ENCODE data around the gene TFB1M.
"Not testable (repeated sequence)": the region's sequence is repeated elsewhere in the genome, so short reads cannot be mapped to it uniquely, and the experiment has no call there.

Gene TFB1M

GRCh38 chr6:155329460-155330132 lies 15.3 kb upstream of the TFB1M start:
- DNase-seq (ENCODE audit: low spot score) = no peak

- no peak for DNase-seq (ENCODE audit: low spot score)
Measured at GRCh38 chr6:155328539-155329459, 14.5 kb upstream of the TFB1M start.

DNA sequence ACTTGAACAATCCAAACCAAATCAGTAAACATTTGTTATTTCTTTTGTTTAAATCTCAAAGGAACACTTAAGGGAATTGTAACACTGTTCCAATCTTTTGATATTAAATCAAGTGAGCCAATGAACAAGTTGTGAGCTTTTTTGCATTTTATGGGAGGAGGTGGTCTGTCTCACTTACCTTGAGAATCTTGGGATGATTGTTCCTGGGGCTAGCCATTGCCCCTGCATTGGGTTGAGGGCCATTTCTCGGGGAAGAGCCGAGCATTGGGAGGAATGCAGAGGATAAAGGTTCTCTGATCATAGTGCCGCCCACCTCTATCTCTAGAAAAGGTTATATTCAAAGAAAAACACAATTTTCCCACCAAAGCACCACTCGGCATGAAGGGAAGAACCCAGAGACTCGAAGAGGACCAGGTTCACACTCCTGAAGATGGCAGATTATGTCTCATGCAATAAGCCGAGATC lies 13.8 kb upstream of the TFB1M start:
- DNase-seq (ENCODE audit: low spot score) = no peak

DNA sequence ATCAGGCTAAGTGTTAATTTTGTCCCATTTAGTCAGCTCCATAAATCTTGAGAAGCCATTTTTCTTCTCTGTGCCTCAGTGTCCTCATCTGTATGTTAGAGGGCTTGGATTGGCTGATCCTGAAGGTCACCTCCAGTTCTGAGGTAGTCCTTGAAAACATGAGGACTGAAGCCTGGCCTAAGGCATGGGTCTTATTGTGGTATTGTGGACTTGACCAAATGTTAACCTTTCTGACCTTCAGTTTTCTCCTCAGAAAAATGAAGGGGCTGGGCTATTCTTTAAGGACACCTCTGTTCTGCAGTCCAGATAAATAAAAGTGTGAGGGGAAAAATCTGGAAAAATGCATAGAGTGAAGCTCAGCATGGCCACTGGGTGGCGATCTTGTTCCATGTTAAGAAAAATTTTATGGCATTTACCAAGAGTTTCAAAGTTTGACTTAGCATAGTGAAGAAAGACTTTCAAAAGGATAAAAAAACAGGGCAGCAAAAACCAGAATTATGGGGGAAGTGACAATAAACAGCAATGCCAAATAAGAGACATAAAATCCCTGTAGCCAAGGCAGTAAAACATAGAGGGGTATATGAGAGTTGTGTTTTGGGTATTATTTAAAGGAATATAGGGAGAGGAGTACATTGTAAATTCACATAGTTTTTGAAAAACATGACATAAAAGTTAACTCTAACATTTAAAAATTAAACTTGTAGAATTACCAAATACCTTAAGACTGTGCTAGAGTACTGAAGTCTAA lies 13.2 kb upstream of the TFB1M start:
- peak; percentile 64 for DNase-seq (ENCODE audit: low spot score)

DNA sequence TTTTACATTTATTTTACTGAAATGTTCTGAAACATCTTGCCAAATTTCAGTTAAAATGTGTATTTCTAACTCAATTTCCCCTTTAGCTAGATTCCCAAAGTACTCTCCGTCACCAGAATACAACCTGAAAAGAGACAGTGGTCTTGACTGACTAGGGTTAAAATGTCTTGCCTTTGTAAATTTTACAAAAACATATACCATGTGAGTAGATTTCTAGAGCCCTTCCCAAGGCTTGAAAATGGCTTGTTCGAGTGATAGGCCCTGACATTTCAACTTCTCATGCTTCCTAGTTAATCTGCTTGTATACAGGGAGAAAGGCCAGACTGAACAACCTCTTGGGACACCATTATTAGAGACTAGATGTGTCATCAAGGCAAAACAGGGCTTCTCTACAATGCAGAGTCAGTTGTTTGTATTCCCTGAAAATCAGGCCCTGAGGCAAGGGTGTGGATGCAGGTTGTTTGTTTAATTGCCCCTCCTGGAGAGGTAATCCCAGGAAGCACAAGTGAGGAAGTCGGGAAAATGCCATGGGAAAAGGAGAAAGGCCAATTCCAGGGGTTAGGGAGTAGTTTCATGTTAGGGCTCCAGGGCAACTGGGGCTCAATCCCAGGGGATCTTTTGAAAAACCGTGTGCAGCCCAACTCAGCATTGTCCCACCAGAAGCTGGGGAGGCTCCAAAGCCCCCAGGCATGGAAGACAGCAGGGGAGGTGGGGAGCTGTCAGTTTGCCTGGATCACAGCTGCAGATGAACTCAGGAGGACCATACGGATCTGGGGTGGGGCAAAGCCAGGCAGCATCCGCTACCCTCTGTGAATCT lies 11.6 kb upstream of the TFB1M start:
- DNase-seq (ENCODE audit: low spot score) = no peak

DNA sequence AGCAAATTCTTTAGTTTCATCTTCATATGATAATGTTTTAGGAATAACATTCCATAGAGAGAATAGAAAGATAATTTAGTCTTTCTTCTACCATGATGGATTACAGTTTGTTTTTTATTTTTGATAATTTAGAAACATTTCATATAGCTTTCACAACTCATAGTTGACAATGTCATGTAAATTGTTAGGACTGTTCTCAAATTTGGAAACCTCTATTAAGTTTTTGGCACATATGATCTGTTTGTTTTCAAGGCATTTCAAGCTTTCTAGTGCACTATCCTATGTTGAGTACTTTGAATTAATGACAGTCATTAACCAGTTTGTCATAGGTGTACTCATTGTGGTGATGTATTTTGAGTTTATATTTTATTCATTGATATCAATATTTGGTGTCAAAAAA lies 10.7 kb upstream of the TFB1M start:
- no peak for DNase-seq (ENCODE audit: low spot score)

GRCh38 chr6:155324172-155324571 lies 9.9 kb upstream of the TFB1M start:
- DNase-seq (ENCODE audit: low spot score) = no peak

GRCh38 chr6:155319902-155320301 lies 5.6 kb upstream of the TFB1M start:
- no peak for DNase-seq (ENCODE audit: low spot score)

GRCh38 chr6:155317186-155317585 lies 2.9 kb upstream of the TFB1M start:
- no peak for DNase-seq (ENCODE audit: low spot score)

GRCh38 chr6:155316419-155316818 lies 2.1 kb upstream of the TFB1M start:
- DNase-seq (ENCODE audit: low spot score) = no peak

GRCh38 chr6:155315516-155315871 lies 1.2 kb upstream of the TFB1M start:
- DNase-seq (ENCODE audit: low spot score) = no peak

DNA sequence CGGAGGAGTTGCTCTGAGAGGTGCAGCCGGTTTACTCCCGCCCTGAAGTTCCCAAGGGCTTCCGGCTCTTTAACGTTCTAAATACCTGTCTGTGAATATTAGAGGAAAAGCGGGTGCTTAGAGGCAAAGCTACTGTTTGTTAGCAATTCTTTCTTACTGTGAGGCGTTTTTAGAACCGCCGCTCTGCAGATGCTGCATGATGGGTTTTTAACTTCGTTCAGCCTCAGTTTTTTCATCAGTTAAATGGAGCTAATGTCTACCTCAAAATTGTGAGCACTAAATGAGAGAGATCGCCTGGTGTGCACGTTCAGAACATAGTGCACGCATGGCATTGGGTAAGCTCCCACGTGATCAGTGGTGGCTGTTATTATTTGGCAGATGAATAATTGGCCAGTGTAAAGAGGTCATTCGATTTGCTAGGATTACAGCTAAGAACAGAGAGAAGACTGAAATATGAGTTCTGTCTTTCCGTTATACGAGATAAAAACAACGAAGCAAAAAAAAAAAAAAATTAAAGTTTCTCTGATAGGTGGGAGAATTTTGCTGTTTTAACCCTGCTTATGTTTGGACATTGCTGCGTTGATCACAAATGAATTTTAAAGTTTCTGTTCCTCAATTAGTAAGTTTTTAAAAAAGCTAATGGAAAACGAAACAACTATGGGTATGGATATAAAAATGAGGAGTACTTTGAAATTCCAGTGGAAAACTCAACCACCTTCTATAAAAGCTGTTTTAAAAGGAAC lies 660 bp upstream of the TFB1M start:
- peak; percentile 60 for DNase-seq (ENCODE audit: low spot score)

DNA sequence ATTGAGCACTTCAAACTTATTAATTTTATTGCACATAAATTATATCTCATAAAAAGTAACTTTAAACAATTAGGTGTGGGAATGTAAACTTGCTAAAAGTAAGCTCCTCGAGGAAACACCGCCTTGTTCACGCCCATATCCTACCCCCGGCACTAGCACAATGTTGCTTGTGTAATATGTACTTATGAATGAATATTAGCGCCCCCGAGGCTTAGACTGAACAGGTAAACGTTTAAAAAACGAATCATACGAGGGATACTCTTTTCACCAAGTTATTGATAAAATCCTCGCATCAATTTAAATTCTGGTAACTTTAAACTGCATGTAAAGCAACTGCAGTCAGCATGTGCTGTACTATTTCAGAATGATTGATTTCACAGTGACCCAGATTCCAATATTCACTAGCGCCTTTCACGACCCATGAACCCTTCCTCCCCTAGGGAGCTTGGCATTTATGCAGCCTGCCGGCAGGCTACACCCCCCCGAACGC lies 637 bp downstream of the TFB1M start:
- DNase-seq (ENCODE audit: low spot score) = peak; percentile 8

- DNase-seq (ENCODE audit: low spot score) = not testable (repeated sequence)
Measured at GRCh38 chr6:155312950-155313349, 1.3 kb downstream of the TFB1M start.

GRCh38 chr6:155311583-155311982 lies 2.7 kb downstream of the TFB1M start:
- no peak for DNase-seq (ENCODE audit: low spot score)

- DNase-seq (ENCODE audit: low spot score) = no peak
Measured at GRCh38 chr6:155311086-155311485, 3.2 kb downstream of the TFB1M start.

- no peak for DNase-seq (ENCODE audit: low spot score)
Measured at GRCh38 chr6:155310596-155310995, 3.7 kb downstream of the TFB1M start.

- DNase-seq (ENCODE audit: low spot score) = no peak
Measured at GRCh38 chr6:155309150-155309549, 5.1 kb downstream of the TFB1M start.

DNA sequence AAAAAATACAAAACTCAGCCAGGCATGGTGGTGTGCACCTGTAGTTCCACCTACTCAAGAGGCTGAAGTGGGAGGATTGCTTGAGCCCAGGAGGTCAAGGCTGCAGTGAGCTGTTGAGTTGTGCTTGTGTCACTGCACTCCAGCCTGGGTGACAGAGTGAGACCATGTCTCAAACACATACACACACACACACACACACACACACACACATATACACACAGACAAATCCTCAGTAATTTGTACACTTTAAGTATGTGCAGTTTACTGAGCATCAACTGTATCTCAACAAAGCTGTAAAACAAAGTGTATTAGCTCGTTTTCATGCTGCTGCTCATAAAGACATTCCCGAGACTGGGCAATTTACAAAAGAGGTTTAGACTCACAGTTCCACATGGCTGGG lies 7.3 kb downstream of the TFB1M start:
- DNase-seq (ENCODE audit: low spot score) = no peak

DNA sequence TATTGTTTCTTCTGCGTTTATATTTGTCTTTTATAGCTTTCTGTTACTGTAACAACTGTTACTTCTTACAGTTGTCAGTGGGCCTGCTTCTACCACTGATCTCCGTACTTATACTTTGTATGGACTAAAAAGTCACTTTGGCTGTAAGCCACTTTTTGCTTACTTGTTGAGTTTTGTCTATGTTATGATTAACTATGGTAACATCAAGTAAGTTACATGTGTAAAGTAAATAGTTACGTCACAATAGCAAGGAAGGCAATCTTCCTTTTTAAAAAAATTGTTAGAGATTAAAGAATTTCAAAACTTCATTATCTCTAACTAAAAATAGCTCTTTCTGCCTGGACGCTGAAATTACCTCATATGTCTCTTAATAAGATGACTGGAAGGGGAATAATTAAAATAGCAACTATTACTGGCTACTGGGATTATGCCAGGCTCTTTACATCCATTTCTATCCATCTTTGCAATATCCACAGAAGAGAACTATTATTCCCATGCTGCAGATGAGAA lies 10.9 kb downstream of the TFB1M start:
- no peak for DNase-seq (ENCODE audit: low spot score)

GRCh38 chr6:155301867-155302266 lies 12.4 kb downstream of the TFB1M start:
- DNase-seq (ENCODE audit: low spot score) = no peak
